Effector CD8-positive, alpha-beta T cell (primary cell): ENCODE results near the gene DYNLRB1.
"Not testable (repeated sequence)": the region's sequence is repeated elsewhere in the genome, so short reads cannot be mapped to it uniquely, and the experiment has no call there.

Source experiments
- DNase-seq: peaks from one replicate; lab custom pipeline; 2025; lab: John Stamatoyannopoulos, UW
- total RNA-seq, 4 experiments: gene quantifications; one replicate each; lab custom pipeline; 2026; lab: John Stamatoyannopoulos, UW

Gene DYNLRB1
- total RNA-seq: 1.2 to 4.3 (median 3.1) reads per million in 4 experiments

GRCh38 chr20:34516247-34517113, at the start of gene DYNLRB1:
TSS of gene DYNLRB1 (plus strand) at chr20:34516422. CDS start at chr20:34516459, 37 bp downstream.
- DNase-seq: peak; percentile 95

DNA sequence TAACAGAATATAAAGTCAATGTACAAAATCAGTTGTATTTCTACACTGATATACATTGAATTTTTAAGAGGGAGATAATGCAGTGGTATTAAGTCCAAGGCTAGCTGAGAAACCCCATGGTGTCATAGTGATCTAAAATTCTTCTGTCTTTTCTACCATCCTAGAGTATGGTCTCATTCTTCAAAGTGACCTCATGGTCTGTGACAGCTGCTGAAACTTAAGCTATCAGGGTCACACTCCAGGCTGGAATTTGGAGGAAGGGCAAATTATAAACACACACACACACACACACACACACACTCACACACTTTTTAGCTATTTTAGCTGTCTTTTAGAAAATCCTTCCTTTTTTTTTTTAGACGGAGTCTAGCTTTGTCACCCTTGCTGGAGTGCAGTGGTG, 47.3 kb upstream of the DYNLRB1 start:
- no peak for DNase-seq

DNA sequence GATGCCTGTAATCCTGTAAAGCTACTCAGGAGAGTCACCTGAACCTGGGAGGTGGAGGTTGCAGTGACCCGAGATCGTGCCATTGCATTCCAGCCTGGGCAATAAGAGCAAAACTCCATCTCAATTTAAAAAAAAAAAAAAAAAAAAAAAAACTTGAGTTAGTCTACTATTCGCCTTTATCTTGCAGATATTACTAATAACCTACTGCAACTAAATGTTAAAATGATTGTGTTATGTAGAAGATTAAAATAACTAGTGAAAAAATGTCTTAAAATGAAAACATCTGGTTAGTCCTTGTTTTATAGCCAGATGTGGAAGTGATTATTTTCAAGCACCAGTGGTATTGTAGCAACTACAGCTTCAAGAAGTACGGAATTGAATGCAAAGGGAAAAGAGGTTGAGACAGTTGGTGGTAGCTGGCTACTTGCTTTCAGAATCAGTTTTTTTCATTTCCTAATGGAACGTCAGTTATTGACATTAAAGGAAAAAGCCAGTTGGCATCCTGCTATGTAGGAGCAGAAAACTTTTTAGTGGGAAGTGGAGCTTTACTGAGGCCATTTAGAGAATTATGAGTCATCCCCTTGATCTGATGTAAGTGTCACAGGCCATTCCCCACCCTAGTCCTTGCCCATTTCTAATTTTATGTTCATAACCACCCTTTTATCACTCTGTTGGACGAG, 43.8 kb upstream of the DYNLRB1 start:
- no peak for DNase-seq

GRCh38 chr20:34473262-34473883, 42.8 kb upstream of the DYNLRB1 start:
- DNase-seq: no peak

DNA sequence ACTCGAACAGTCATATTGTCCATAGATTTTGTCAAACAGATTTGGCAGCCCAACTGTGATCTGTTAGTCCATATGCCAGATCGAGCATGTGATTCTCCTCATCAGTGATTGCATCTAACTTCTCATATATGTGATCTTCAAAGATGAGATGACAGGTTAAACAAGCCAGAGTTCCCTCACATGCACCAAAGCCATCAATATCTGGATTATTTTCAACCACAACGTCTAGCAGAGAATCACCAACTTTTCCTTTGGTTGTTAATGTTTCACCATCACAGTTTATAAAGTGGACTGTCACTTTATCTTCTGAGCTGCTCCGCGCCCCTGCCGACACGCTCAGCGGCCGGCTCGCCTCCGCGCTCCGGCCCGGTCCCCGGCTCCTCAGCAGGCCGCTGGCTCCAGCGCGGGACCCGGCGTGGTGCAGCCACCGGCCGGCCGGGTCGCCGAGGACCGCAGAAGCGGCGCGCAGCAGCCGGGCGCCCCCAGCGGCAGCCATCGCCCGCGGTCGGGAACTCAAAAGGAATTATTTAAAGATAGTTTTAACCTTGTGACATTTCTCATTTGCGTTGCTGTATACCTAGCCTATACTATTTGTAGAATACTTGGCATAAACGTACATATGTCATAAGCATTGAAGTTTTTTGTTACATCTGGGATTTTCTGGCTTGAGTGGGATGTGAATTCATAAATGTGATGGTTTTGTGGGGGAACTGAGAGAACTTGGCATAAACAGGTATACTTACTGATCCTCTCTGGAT, 40.1 kb upstream of the DYNLRB1 start:
- no peak for DNase-seq

DNA sequence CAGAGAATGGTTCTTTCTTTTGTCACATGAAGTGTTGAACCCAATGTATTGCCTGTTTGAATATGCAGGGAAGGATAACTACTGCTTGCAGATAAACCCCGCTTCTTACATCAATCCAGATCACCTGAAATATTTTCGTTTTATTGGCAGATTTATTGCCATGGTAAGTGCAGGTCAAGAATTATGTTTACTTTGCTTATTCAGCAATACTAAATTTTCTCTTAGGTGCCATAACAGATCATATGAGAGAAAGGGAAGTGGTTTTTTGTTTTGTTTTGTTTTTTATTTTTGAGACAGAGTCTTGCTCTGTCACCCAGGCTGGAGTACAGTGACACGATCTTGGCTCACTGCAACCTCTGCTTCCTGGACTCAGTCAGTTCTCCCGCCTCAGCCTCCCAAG, 36.6 kb upstream of the DYNLRB1 start:
- DNase-seq: no peak

GRCh38 chr20:34482154-34482553, 34.1 kb upstream of the DYNLRB1 start:
- DNase-seq: not testable (repeated sequence)

- not testable (repeated sequence) for DNase-seq
These were observed 32.5 kb upstream of the DYNLRB1 start for GRCh38 chr20:34483585-34484220.

DNA sequence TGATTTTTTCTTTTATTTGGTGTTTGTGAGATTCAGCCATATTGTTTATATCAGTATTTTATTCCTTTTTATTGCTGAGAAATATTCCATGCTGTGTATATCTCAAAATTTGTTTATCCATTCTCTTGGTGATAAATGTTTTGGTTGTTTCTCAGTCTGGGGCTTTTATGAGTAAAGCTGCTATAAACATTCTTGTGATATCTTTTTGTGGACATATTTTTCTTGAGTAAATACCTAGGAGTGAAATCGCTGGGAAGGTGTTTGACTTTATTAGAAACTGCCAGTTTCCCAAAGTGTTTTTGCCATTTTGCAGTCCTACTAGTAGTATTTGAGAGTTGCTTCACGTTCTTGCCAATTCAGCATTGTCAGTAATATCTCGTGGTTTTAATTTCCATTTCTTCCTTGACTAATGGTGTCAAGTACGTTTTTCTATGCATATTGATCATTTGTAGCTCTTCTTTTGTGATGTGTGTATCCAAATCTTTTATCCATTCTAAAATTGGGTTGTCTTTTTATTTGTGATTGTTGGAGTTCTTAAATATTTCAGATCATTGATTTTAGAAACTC, 31.1 kb upstream of the DYNLRB1 start:
- no peak for DNase-seq

- DNase-seq: no peak
These were observed 24.8 kb upstream of the DYNLRB1 start for GRCh38 chr20:34491226-34491931.

DNA sequence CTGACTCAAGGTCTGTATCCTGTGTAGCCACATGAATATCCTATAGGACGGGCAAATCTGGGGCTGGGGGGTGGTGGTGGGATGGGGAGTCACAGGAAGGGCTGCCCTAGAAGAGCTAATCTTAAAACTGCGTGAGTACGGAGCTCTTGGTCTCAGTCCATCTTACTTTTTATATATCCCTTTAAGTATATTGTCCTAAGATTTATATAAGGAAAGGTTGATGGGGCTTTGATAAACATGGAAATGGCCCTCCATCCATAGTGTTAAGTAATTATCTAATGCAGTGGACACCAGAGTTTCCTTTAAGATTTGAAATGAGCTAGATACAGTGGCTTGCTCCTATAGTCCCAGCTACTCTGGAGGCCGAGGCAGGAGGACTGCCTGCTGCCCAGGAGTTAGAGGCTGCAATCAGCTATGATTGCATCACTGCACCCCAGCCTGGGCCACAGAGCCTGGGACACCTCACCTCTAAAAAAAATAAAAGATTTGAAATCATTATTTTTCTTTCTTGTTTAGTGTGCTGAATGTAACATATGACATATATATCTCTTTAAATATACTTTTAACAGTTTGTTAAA, 24.2 kb upstream of the DYNLRB1 start:
- DNase-seq: no peak

DNA sequence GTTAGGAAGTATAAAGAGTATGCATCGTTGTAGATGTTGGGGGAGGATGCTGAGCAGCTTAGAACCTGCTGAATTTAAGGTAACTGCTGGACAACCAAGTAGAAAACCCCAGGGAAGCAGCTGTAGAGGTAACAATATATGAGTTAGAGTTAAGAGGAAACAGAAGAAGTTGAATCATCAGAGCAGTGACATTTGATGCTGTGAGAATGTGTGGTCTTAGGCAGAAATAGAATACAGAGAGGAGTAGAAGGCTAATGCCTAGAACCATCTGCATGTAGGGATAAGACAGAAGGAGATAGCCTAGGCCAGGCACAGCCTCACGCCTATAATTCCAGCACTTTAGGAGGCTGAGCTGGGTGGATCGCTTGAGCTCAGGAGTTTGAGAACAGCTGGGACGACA, 22.6 kb upstream of the DYNLRB1 start:
- no peak for DNase-seq

DNA sequence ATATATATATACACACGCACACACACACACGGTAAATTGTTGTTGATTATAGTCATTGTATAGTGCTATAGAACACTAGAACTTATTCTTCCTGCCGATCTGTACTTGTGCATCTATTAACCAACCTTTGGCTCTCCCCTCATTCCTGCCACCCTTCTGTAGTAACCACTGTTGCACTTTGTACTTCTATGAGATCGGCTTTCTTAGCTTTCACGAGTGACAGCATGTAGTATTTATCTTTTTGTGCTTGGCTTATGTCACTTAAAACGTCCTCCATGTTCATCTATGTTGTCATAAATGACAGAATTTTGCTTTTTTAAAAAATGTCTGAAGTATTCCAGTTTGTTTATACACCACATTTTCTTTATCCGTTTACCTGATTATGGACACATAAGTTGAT, 20.9 kb upstream of the DYNLRB1 start:
- no peak for DNase-seq

DNA sequence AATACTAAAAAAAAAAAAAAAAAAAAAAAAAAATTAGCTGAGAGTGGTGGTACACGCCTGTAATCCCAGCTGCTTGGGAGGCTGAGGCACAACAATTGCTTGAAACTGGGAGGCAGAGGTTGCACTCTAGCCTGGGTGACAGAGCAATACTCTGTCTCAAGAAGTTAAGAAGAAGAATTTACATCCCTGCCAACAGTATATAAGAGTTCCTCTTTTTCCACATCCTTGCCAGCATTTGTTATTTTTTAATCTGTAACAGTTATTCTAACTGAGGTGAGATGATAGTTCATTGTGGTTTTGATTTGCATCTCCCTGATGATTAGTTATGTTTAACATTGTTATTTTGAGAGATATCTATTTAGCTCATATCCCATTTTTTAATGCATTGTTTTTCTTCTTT, 20.3 kb upstream of the DYNLRB1 start:
- DNase-seq: no peak

GRCh38 chr20:34497596-34497995, 18.6 kb upstream of the DYNLRB1 start:
- DNase-seq: not testable (repeated sequence)

DNA sequence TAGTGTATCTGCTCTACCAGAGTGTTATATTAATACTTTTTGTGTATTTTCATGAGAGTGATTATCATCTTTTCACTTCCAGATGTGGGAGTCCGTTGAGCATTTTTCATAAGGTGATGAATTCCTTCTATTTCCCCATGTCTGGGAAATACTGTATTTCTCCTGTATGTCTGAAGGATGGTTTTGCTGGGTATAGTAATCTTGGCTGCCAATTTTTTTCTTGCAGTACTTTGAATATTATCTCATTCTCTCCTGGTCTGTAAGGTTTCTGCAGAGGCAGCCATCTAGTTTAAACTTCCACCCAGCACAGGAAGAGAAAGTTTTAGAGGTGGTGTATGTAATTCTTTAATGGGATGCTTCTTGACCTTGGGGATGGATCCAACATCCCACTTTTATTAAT, 15.4 kb upstream of the DYNLRB1 start:
- no peak for DNase-seq

DNA sequence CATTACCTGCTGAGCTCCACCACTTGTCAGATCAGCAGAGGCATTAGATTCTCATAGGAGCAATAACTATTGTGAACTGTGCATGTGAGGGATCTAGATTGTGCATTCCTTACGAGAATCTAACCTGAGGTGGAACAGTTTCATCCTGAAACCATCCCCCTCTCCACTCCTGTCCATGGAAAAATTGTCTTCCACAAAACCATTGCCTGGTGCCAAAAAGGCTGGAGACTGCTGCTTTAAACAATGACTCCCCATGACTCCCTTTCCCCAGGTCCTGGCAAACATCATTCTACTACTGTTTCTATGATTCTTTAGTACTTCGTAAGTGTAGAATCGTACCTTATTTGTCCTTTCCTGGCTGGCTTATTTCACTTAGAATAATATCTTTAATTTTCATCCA, 9.7 kb upstream of the DYNLRB1 start:
- DNase-seq: no peak

DNA sequence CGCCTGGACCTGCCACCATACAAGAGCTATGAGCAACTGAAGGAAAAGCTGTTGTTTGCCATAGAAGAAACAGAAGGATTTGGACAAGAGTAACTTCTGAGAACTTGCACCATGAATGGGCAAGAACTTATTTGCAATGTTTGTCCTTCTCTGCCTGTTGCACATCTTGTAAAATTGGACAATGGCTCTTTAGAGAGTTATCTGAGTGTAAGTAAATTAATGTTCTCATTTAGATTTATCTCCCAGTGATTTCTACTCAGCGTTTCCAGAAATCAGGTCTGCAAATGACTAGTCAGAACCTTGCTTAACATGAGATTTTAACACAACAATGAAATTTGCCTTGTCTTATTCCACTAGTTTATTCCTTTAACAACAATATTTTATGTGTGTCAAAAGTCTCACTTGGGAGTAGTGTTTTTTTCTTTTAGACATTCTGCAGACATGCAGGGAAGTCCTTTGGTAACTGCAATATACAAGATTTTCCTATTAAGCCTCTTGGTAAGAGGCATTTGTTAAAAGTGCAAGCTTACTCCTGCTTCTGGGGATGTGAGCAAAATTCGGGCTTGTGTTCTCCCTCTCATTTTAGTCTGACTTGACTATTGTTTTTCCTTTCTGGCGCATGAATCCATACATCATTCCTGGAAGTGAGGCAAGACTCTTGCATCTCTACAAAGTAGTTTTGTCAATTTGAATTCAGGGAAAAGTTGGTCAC, 8.4 kb upstream of the DYNLRB1 start:
- no peak for DNase-seq

DNA sequence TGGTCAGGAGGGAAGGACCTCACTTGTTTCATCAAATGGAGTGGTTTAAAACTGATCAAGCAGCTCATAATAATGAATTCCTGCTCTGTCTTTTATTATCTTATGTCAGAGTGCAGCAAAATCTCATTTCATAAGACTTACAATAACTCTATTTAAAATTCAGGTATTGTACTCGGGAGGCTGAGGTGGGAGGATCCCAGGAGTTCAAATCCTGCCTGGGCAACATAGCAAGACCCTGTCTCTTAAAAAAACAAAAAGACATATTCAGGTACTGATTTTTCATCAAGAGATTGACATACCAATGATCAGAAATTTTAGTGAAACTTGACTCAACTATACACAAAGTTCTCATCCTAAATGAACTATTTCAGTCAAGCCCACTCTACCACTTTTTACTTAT, 5.6 kb upstream of the DYNLRB1 start:
- no peak for DNase-seq

DNA sequence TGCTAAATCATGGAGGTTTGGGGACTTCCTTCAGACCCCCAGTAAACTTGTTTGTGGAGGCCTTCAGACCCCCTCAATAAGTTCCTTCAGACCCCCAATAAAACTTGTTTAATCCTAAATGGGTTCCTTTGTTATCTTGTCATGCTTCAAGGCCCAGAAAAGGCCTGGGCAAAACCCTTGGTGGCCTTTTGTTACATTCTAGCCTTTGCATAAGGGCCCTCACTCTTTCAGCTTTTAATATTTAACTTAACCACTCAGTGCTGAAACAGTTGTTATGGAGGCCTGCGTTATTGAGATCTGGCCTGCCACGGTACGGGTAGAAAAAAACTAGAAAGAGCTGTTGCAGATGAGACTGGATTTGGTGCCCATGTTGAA, 4.3 kb upstream of the DYNLRB1 start:
- no peak for DNase-seq
